Stimulated activated naive B cell treated with anti-CD40 and anti-IgM and Interleukin-4, amounts not matched to agents 10 μg/mL and 1 μg/mL and 100 μg/mL, for 72 hours (primary cell): ENCODE data around the gene ITGAD.

Experiments
- ATAC-seq, 2 donors: fragments of 150-1000 bp; cut with Tn5 transposase; replicated peaks; 2 replicates each; pipeline ENCODE4 v1.10.0; 2021; ENCODE audit warnings: moderate library complexity in 1 of 2
- DNase-seq: peaks from one replicate; pipeline ENCODE4 v3.0.0; 2021
- H3K27ac Mint-ChIP-seq: one replicate; pipeline ENCODE4 v1.8.0; 2022; ENCODE audit warnings: mild to moderate bottlenecking, mixed read lengths
- H3K27me3 Mint-ChIP-seq, 2 donors: one replicate each; pipeline ENCODE4 v1.8.0; 2022; ENCODE audit warnings: mixed read lengths in 2 of 2
- H3K36me3 Mint-ChIP-seq, 2 donors: one replicate each; pipeline ENCODE4 v1.8.0; 2022; ENCODE audit warnings: mixed read lengths in 2 of 2, mild to moderate bottlenecking in 1 of 2
- H3K4me1 Mint-ChIP-seq, 2 donors: one replicate each; pipeline ENCODE4 v1.8.0; 2022; ENCODE audit warnings: mixed read lengths in 2 of 2, mild to moderate bottlenecking in 1 of 2
- H3K4me3 Mint-ChIP-seq, 2 donors: one replicate each; pipeline ENCODE4 v1.8.0; 2022; ENCODE audit warnings: mild to moderate bottlenecking in 2 of 2, mixed read lengths in 2 of 2, moderate library complexity in 1 of 2
- H3K9me3 Mint-ChIP-seq, 2 donors: one replicate each; pipeline ENCODE4 v1.8.0; 2022; ENCODE audit warnings: mixed read lengths in 2 of 2, mild to moderate bottlenecking in 1 of 2

ITGAD gene

DNA sequence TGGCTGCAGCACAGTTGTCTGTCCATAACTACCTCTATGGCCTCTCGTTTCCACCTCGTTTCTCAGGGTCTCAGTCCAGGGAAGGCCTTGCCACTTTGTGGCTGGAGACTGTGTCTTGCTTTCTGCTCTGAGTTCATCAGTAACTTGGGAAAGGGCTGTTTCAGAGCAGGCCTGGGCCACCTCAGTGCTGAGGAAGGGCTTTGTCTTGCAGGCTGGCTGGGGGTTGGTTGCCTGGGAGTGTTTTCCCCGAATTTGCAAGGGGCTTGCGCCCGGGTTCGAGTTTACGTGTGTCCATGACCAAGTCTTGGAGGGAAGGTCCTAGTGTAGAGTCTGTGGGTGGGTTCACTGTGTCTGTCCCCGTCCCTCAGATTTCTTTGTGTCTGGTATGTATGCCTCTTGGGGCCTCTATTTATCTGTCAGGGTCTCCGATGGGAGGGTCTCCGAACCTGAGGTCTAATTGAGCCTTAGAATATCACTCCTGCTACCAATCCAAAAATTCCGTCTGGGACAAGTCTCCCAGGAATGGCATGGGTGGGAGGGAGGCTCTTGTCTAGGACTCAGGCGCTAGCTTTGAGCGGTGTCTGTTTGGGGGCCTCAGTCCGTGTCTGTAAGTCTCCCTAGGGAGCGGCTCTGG, 78.2 kb downstream of the ITGAD start:
- DNase-seq (no peak), ATAC-seq (no peak)
- Mint-ChIP-seq H3K27me3 (peaks cover 16 to 42% of the 10 kb centered on the region in 2 donors), H3K9me3 (peaks cover 0 to 4% of the 10 kb centered on the region in 2 donors), H3K27ac (no peak overlapping the region), H3K4me1 (peaks cover 25 to 51% of the 10 kb centered on the region in 2 donors), H3K36me3 (peaks cover 8 to 9% of the 10 kb centered on the region in 2 donors), H3K4me3 (peak overlapping the region; percentile 12 to 46)

DNA sequence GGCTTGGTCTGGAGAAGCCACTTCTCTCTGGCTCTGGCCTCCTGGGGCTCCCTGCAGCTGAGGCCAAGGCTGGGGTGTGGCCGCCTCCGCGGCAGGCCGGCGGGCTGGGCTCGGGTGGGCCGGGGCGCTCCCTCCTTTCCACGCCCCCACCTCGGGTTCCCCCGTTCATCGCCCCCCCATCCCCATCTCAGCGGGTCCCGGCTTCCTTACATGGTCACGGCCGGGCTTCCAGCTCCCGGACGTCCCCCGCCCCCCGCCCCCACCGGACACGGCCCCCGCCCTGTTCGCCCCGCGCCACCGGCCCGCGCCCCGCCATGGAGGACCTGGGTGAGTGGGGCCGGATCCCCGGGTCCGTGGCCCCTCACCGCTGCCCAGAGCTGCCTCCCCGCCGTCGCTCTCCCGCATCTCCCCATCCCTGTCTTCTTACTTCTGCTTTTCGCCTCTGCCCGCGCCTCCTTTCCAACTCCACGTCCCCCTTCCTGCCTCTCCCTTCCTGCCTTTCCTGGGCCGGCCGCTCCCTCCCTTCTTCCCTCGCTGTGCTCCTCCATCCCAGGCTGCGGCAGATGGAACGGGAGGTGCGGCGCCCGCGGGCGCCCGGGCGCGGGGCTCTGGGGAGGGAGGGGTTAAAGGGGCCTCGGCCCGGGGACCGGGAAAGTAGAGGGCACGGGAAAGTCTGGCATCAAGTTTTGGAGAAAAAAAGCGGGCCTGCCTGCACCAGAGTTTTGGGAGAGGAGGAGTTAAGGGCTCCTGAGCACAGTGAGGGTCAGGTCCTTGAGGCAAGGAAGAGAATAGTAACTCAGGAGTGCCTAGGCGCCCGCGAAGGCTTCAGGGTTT, 79.0 kb downstream of the ITGAD start, which contains the start of gene TGFB1I1:
Gene TGFB1I1 (plus strand): TSS at position 278 of the 834 bp plus-strand sequence. CDS start 37 bp downstream, at position 315.
- DNase-seq (no peak), ATAC-seq (peak; percentile 47 to 48)
- H3K9me3 Mint-ChIP-seq = peaks cover 0 to 4% of the 10 kb centered on the region in 2 donors
- H3K27me3 Mint-ChIP-seq = peaks cover 21 to 46% of the 10 kb centered on the region in 2 donors
- no peak within 1 kb of the TSS for H3K27ac Mint-ChIP-seq
- peaks cover 24 to 52% of the 10 kb centered on the region in 2 donors for H3K4me1 Mint-ChIP-seq
- peak within 1 kb of the TSS; percentile 78 to 81 for H3K4me3 Mint-ChIP-seq
- peaks cover 3 to 4% of the 10 kb centered on the region in 2 donors for H3K36me3 Mint-ChIP-seq

GRCh38 chr16:31472709-31473203, 79.6 kb downstream of the ITGAD start:
- Mint-ChIP-seq H3K4me1 (peaks cover 22 to 52% of the 10 kb centered on the region in 2 donors), H3K27ac (no peak overlapping the region), H3K36me3 (no peaks in the 10 kb centered on the region), H3K4me3 (peak overlapping the region; percentile 78 to 81), H3K27me3 (peaks cover 22 to 50% of the 10 kb centered on the region in 2 donors), H3K9me3 (peaks cover 0 to 4% of the 10 kb centered on the region in 2 donors)
- ATAC-seq (peak in 1 of 2 donors; percentile 41), DNase-seq (no peak)

GRCh38 chr16:31473264-31473984, 80.3 kb downstream of the ITGAD start:
- Mint-ChIP-seq H3K27me3 (peaks cover 27 to 55% of the 10 kb centered on the region in 2 donors), H3K4me1 (peaks cover 28 to 51% of the 10 kb centered on the region in 2 donors), H3K9me3 (peaks cover 0 to 6% of the 10 kb centered on the region in 2 donors), H3K36me3 (no peaks in the 10 kb centered on the region), H3K4me3 (peak overlapping the region in 1 of 2 donors; percentile 21), H3K27ac (no peak overlapping the region)
- DNase-seq (no peak), ATAC-seq (no peak)

DNA sequence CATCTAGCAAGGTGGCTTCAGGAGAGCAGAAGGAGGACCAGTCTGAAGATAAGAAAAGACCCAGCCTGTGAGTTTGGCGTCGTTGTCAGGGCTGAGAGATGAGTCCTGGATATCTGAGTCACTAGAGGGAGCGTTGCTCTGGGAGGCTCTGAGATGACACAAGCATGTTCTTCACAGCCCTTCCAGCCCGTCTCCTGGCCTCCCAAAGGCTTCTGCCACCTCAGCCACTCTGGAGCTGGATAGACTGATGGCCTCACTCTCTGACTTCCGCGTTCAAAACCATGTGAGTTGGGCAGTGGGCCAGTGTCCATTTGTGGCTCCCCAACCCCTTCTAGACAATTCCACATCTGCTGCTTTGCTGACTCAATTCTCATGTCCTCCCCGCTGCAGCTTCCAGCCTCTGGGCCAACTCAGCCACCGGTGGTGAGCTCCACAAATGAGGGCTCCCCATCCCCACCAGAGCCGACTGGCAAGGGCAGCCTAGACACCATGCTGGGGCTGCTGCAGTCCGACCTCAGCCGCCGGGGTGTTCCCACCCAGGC, 81.1 kb downstream of the ITGAD start:
- Mint-ChIP-seq H3K4me1 (peaks cover 28 to 51% of the 10 kb centered on the region in 2 donors), H3K36me3 (no peaks in the 10 kb centered on the region), H3K27ac (no peak overlapping the region), H3K9me3 (peaks cover 0 to 6% of the 10 kb centered on the region in 2 donors), H3K4me3 (no peak overlapping the region), H3K27me3 (peaks cover 27 to 55% of the 10 kb centered on the region in 2 donors)
- DNase-seq = no peak
- no peak for ATAC-seq

DNA sequence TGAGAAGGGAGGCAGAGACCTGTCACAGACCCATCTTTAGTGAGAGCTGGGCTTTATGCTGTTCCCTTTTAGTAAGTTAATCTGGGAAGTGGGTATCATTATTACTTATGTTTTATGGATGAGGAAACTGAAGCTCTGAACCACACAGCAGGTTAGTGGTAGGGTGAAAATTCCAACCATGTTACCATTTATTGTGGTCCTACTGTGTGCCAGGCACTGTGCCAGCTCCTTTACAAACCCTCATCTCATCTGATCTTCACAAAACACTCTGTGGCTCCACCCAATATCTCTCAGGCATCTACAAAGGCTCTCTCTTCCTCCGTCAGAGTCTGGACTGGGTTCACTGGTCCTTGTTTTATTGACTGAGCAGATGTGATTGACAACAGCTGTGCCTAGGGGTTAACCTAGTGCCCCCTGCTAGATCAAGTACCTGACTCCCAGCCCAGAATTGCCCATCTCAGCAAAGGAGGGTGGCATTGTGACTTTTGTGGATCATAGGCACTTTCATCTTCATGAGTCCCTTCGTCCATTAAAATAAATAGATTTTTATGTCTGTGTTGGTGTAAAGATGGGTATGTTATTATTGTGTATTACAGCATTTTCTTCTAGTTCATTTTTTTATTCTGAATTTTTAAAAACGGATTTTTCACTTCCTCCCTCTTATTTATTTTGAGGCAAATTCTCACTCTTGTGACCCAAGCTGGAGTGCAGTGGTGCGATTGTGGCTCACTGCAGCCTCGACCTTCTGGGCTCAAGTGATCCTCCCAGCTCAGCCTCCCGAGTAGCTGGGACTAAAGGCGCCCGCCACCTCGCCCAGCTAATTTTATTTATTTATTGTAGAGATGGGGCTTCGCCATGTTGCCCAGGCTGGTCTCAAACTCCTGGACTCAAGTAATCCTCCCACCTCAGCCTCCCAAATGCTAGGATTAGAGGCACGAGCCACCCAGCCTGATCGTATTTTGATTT, 81.9 kb downstream of the ITGAD start:
- Mint-ChIP-seq H3K4me3 (no peak overlapping the region), H3K27me3 (peaks cover 32 to 63% of the 10 kb centered on the region in 2 donors)
- ATAC-seq = no peak

GRCh38 chr16:31475946-31476302, 82.8 kb downstream of the ITGAD start:
- peak overlapping the region; percentile 89 to 96 for H3K4me3 Mint-ChIP-seq
- H3K27me3 Mint-ChIP-seq = peaks cover 37 to 68% of the 10 kb centered on the region in 2 donors
- no peaks in the 10 kb centered on the region for H3K36me3 Mint-ChIP-seq
- DNase-seq (no peak), ATAC-seq (no peak)
- H3K4me1 Mint-ChIP-seq = peaks cover 27 to 50% of the 10 kb centered on the region in 2 donors
- no peak overlapping the region for H3K27ac Mint-ChIP-seq
- peaks cover 0 to 6% of the 10 kb centered on the region in 2 donors for H3K9me3 Mint-ChIP-seq

More for the DNA sequence above, 81.9 kb downstream of the ITGAD start:
- no peak for DNase-seq
- Mint-ChIP-seq H3K9me3 (peaks cover 0 to 6% of the 10 kb centered on the region in 2 donors), H3K27ac (no peak overlapping the region), H3K36me3 (no peaks in the 10 kb centered on the region), H3K4me1 (peaks cover 28 to 51% of the 10 kb centered on the region in 2 donors)
